Thoracic aorta (tissue), 2 donors: Measurements from ENCODE around the gene RAC3. TPM values are rescaled to one million over a fixed set of nuclear protein-coding genes. Genes with fewer than 3 reads are reported as not detected.
A peak's percentile ranks its signal among the peaks of the same experiment; 100 is the strongest.

Experiments used
- ATAC-seq: fragments of 150-250 bp; one replicate; pipeline ENCODE4 v1.8.0; 2017; ENCODE audit warnings: low read depth; ENCODE audit not compliant: insufficient number of reproducible peaks, low FRiP score
- DNase-seq: peaks from one replicate; pipeline ENCODE4 v3.0.0-alpha.2; 2020; ENCODE audit warnings: low spot score
- H3K27ac ChIP-seq, 2 donors: fragments of 200-600 bp; sonication (generic); 1 replicate in 1 of 2; 2 replicates in 1 of 2; pipeline ENCODE4 v1.5.1; 2016; ENCODE audit warnings: mild to moderate bottlenecking in 2 of 2, moderate library complexity in 2 of 2
- H3K27me3 ChIP-seq: fragments of 200-600 bp; sonication (generic); replicated peaks from 2 replicates; pipeline ENCODE4 v1.6.0; 2016; ENCODE audit warnings: mild to moderate bottlenecking; ENCODE audit not compliant: insufficient read depth
- H3K36me3 ChIP-seq: fragments of 200-600 bp; sonication (generic); one replicate; pipeline ENCODE4 v1.5.1; 2016
- H3K4me1 ChIP-seq, 2 donors: fragments of 200-600 bp; sonication (generic); 1 replicate in 1 of 2; 2 replicates in 1 of 2; pipeline versions ENCODE4 v1.5.1 to v1.6.0; 2016; ENCODE audit warnings: low read depth in 2 of 2, mild to moderate bottlenecking in 1 of 2; ENCODE audit not compliant: control insufficient read depth in 1 of 2
- H3K4me3 ChIP-seq: fragments of 200-600 bp; sonication (generic); 2 replicates; pipeline ENCODE4 v1.5.1; 2016; ENCODE audit warnings: mild to moderate bottlenecking
- H3K9me3 ChIP-seq: fragments of 200-600 bp; sonication (generic); 2 replicates; pipeline ENCODE4 v1.5.1; 2016
- CTCF ChIP-seq: fragments of 200-600 bp; sonication (generic); IDR thresholded peaks from one replicate; pipeline ENCODE4 v1.5.1; 2019; ENCODE audit warnings: antibody characterized with exemption
- total RNA-seq, 2 donors: library from RNA; depleted of rRNA; stranded (reverse); fragments of >200 nt; gene quantifications; one replicate each; pipeline versions ENCODE4 v1.1.0 to v1.2.3, GENCODE V29; 2016

The RAC3 gene
- total RNA-seq, 2 donors from 2014 or later, result 1.8 TPM; not detected in 1

GRCh38 chr17:82023447-82024241 lies 7.8 kb upstream of the RAC3 start:
- TF ChIP-seq CTCF, result no peak
- Histone ChIP-seq H3K4me1 (peaks cover 14 to 23% of the 10 kb centered on the region in 2 donors), H3K36me3 (no peaks in the 10 kb centered on the region), H3K9me3 (no peaks in the 10 kb centered on the region), H3K4me3 (peak overlapping the region; percentile 89), H3K27ac (no peak overlapping the region), H3K27me3 (no peaks in the 10 kb centered on the region)
- DNase-seq (no peak), ATAC-seq (no peak)

DNA sequence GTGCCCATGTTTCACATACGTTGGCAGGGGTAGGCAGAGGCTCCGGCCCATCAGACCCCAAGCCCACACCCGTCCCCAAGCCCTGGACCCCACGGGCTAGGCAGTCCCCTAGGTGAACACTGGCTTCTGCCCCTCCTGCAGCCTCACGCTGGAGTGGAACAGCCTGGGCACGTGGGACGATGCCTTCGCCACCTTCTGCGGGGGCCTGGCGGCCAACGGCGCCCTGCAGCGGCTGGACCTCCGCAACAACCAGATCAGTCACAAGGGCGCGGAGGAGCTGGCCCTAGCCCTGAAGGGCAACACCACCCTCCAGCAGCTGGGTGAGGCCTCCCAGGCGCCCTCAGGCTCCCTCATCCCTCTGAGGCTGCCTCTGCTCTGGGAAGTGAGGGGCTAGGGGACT lies 6.6 kb upstream of the RAC3 start:
- no peaks in the 10 kb centered on the region for H3K27me3 ChIP-seq
- no peak overlapping the region for H3K4me3 ChIP-seq
- no peaks in the 10 kb centered on the region for H3K36me3 ChIP-seq
- H3K4me1 ChIP-seq, result peaks cover 14 to 24% of the 10 kb centered on the region in 2 donors
- TF ChIP-seq CTCF, result no peak
- no peak overlapping the region for H3K27ac ChIP-seq
- ATAC-seq, result no peak
- H3K9me3 ChIP-seq, result no peaks in the 10 kb centered on the region
- DNase-seq, result no peak

DNA sequence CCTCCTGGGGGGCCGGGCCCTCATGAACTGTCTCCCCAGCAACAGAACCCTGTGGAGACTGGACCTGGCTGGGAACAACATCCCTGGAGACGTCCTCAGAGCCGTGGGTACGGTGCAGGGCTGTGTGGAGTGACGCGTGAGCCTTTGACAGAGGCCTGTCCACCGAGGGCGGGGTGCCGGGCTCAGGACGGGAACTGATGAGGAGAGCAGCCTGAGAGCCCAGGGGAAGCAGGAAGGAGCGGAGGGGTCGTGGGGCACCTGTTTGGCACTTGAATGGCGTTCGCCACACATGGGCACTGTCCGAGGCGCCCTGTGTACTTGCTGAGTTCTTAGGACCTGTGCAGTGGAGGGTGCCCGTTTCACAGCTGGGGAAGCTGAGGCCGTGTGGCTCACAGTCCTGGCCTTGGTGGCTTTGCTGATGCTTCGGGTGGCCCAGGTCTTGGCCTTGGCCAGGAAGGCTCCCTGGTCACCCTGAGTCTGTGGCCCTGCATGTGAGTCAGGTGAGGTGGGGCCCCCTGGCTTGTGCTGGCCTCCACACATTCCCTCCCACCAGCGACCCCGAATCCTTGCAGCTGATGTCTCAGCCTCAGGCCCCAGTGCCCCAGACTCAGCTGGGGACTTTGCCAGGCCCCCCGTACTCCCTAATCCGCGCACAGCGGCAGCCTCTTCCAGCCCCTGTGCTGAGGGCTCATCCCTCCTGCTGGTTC lies 5.9 kb upstream of the RAC3 start:
- no peak for ATAC-seq
- H3K9me3 ChIP-seq, result no peaks in the 10 kb centered on the region
- no peak for TF ChIP-seq CTCF
- no peak overlapping the region for H3K4me3 ChIP-seq
- H3K27ac ChIP-seq, result no peak overlapping the region
- peaks cover 19 to 31% of the 10 kb centered on the region in 2 donors for H3K4me1 ChIP-seq
- no peak for DNase-seq
- H3K36me3 ChIP-seq, result no peaks in the 10 kb centered on the region
- H3K27me3 ChIP-seq, result no peaks in the 10 kb centered on the region

DNA sequence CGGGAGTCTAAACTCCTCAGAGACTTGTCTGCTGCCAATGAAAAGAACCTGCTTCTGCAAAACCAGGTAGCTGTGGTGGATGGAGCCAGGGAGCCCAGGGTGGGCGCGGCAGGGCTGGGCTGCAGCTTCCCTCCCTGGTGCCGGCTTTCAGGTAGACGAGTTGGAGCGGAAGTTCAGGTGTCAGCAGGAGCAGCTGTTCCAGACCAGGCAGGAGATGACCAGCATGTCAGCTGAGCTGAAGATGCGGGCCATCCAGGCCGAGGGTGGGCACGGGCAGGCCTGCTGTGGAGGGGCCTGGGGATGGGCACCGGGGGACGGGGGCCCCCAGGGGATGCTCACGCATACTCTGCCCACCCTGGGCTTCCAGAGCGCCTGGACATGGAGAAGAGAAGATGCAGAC lies 3.2 kb upstream of the RAC3 start:
- Histone ChIP-seq H3K27ac (no peak overlapping the region), H3K4me1 (peaks cover 12 to 25% of the 10 kb centered on the region in 2 donors), H3K36me3 (no peaks in the 10 kb centered on the region), H3K9me3 (no peaks in the 10 kb centered on the region), H3K4me3 (no peak overlapping the region), H3K27me3 (no peaks in the 10 kb centered on the region)
- ATAC-seq (no peak), DNase-seq (no peak)
- no peak for TF ChIP-seq CTCF

DNA sequence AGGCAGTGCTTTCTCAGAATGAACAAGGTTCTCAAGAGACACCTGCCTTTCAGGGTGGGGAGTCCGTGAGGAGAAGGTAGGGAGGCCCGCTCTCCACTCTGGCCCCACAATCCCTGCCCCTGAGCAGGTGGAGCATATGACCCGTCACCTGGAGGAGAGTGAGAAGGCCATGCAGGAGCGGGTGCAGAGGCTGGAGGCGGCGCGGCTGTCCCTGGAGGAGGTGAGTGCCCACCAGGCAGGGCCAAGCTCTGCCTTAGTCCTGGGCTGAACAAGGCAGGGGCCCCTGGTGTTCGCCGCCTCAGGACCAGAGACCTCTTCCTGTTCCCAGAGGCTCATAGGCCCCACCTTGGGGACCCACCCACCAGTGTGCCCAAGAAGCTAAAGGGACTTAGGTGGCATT lies 2.5 kb upstream of the RAC3 start:
- H3K27me3 ChIP-seq, result no peaks in the 10 kb centered on the region
- H3K9me3 ChIP-seq, result no peaks in the 10 kb centered on the region
- no peak for TF ChIP-seq CTCF
- H3K27ac ChIP-seq, result no peak overlapping the region
- H3K4me3 ChIP-seq, result no peak overlapping the region
- H3K4me1 ChIP-seq, result peaks cover 9 to 20% of the 10 kb centered on the region in 2 donors
- DNase-seq (no peak), ATAC-seq (no peak)
- H3K36me3 ChIP-seq, result no peaks in the 10 kb centered on the region
